Activated T-helper 1 cell treated with anti-CD3 and anti-CD28 coated beads, Interleukin-12 subunit alpha, Interleukin-12 subunit beta, Interleukin-2, Interleukin-4 antibody, amounts not matched to agents 30 ng/mL and 10 ng/mL and 1 ng/mL, durations not matched to agents 14 hours and 24 hours and 36 hours (primary cell): ENCODE measurements around the gene EFCAB8. TPM values are rescaled to one million over a fixed set of nuclear protein-coding genes. Genes with fewer than 3 reads are reported as not detected.
"Not testable (repeated sequence)": the region's sequence is repeated elsewhere in the genome, so short reads cannot be mapped to it uniquely, and the experiment has no call there.

Source experiments
- DNase-seq: peaks from one replicate; pipeline ENCODE4 v3.0.0; 2021; ENCODE audit warnings: low spot score
- H3K27ac Mint-ChIP-seq: one replicate; pipeline ENCODE4 v1.8.0; 2021; ENCODE audit warnings: mild to moderate bottlenecking, mixed read lengths
- H3K27me3 Mint-ChIP-seq: one replicate; pipeline ENCODE4 v1.8.0; 2022; ENCODE audit warnings: mild to moderate bottlenecking, moderate library complexity, mixed read lengths; ENCODE audit not compliant: insufficient read depth
- H3K36me3 Mint-ChIP-seq: one replicate; pipeline ENCODE4 v1.8.0; 2021; ENCODE audit warnings: low read depth, mixed read lengths
- H3K4me1 Mint-ChIP-seq: one replicate; pipeline ENCODE4 v1.8.0; 2021; ENCODE audit warnings: low read depth, mixed read lengths
- H3K4me3 Mint-ChIP-seq: one replicate; pipeline ENCODE4 v1.8.0; 2021; ENCODE audit warnings: mild to moderate bottlenecking, moderate library complexity, mixed read lengths
- H3K9me3 Mint-ChIP-seq: one replicate; pipeline ENCODE4 v1.8.0; 2021; ENCODE audit warnings: mixed read lengths
- intact Hi-C: fragments of 100-400 bp; cut with micrococcal nuclease; formaldehyde crosslinking; loops from one replicate; pipeline ENCODE4 v1.15.1; 2024
- total RNA-seq: library from RNA; stranded (reverse); gene quantifications from 2 replicates; pipeline ENCODE4 v1.2.3, GENCODE V29; 2022

EFCAB8 gene
- total RNA-seq, 1 donor from 2014 or later = 0.39 TPM

GRCh38 chr20:32894026-32894483 lies 35.3 kb downstream of the EFCAB8 start:
- no peaks in the 10 kb centered on the region for H3K36me3 Mint-ChIP-seq
- H3K27me3 Mint-ChIP-seq = no peaks in the 10 kb centered on the region
- DNase-seq = no peak
- no peaks in the 10 kb centered on the region for H3K9me3 Mint-ChIP-seq
- no peaks in the 10 kb centered on the region for H3K4me1 Mint-ChIP-seq
- H3K27ac Mint-ChIP-seq = no peak overlapping the region
- intact Hi-C loops = loop anchor here (1.0 kb wide), 1 partner anchor 104 kb away; no protein-coding TSS in a partner anchor
- no peak overlapping the region for H3K4me3 Mint-ChIP-seq

DNA sequence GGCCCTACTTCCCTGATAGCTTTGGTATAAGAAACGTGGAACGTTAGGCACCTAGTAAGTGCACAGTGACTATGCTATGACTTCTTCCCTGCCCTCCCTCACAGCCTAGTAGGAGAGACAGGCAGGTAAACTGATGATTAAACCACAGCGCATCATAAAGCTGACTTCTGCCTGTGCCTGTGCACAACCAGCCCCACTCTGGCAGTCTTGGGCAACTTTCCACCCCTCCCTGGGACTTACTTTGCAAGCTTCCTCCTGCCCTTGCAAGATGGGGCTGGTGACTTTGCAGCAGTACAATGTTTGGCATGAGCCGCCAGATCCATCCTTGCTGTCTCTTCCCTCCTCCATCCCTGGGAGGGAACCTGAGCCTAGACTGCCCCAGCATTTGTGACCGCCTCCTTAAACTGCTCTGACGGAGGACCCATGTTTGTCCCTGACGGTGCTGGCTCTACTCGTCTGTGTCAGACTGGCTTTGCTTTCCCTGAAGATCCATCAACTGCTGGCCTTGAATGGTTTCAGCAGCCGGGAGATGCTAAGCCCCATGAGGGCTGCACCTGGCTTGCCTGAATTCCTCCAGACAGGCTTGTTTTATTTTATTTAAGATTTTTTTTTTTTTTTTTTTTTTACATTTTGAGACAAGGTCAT lies 36.1 kb downstream of the EFCAB8 start:
- Mint-ChIP-seq H3K36me3 (no peaks in the 10 kb centered on the region), H3K27ac (no peak overlapping the region), H3K27me3 (no peaks in the 10 kb centered on the region), H3K4me1 (no peaks in the 10 kb centered on the region), H3K9me3 (no peaks in the 10 kb centered on the region), H3K4me3 (no peak overlapping the region)
- intact Hi-C loops = loop anchor here (1.0 kb wide), 1 partner anchor 105 kb away; no protein-coding TSS in a partner anchor
- no peak for DNase-seq

DNA sequence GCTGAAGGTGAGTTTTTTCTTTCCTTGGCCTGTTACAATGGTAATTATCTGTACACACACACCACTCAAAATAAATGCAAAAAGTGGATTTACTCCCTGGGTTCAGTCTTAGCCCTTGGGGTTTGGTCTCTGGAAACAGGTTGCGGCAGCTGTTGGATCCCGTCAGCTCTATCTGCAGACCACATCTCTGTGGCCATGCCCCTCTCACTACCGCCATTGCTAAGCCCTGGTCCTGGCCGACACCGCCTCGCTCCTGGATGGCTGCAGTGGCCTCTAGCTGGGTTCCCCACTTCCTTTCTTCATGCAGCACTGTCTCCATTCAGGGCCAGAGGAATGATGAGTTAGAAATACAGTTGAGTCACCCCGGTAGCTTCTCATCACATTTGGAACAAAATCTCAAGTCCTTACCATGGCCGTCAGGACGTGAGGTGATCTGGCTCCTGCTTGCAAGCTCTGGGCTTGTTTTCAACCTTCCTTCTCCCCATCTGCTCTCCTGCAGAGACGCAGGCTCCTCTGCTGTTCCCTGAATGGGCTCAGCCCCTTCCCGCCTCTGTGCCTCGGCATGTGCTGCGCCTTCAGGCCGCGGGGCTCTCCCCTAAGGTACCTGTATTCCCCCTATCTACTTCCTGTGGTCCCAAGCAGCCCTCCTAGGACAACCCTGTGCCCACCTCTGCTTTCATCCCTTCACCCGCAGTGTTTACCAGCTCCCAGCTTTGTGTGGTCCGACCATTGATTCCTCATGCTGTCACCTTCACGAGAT lies 38.0 kb downstream of the EFCAB8 start:
- no peak for DNase-seq
- Mint-ChIP-seq H3K27ac (no peak overlapping the region), H3K27me3 (no peaks in the 10 kb centered on the region), H3K4me3 (no peak overlapping the region), H3K9me3 (no peaks in the 10 kb centered on the region), H3K4me1 (no peaks in the 10 kb centered on the region), H3K36me3 (no peaks in the 10 kb centered on the region)
- intact Hi-C loops = no loop called here

GRCh38 chr20:32898729-32899128 lies 40.0 kb downstream of the EFCAB8 start:
- Mint-ChIP-seq H3K4me3 (no peak overlapping the region), H3K9me3 (no peaks in the 10 kb centered on the region), H3K27me3 (no peaks in the 10 kb centered on the region), H3K27ac (no peak overlapping the region), H3K4me1 (no peaks in the 10 kb centered on the region), H3K36me3 (no peaks in the 10 kb centered on the region)
- no peak for DNase-seq
- intact Hi-C loops = no loop called here

DNA sequence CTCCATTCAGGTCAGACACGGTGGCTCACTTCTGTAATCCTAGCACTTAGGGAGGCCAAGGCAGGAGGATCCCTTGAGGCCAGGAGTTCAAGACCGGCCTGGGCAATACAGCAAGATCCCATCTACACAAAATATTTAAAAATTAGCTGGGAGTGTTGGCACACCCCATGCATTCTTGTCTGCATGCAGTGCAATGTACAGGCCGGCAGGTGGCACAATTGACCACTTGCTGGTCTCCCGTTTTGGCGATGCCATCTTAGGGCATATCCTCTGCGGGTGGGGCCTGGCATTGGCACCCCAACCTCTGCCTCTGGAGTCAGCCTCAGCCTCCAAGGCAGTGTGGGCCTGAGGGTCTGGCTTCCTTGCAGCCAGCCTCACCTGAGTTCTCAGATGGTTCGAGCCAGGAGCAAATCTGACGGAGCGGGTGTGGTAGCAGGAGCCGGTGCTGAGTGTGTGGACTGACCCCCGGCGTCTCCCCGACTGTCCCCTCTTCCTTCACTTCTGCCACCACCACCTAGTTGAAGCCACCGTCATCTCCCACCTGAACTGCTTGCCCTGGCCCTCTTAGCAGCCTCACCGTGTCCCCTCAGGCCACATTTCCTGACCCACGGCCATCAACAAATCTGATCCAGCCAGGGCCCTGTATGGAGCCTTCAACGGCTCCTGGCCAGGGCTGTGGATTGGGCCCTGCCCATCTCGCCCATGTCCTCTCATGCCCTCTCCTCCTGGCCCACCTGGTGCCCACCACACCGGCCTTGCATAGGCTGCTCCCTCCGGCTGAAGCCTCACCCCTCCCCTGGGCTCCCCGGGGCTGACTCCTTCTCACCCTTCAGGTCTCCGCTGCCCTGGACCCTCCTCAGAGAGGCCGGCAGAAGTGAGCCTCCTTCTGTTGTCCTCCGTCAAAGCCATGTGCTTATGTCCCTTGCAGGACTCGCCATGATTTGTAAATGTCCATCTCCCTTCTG lies 44.0 kb downstream of the EFCAB8 start:
- no peak overlapping the region for H3K4me3 Mint-ChIP-seq
- H3K9me3 Mint-ChIP-seq = no peaks in the 10 kb centered on the region
- H3K36me3 Mint-ChIP-seq = no peaks in the 10 kb centered on the region
- H3K27me3 Mint-ChIP-seq = no peaks in the 10 kb centered on the region
- intact Hi-C loops = loop anchor here (1.0 to 5.0 kb wide), 5 partner anchors 43 to 390 kb away; no protein-coding TSS in a partner anchor
- peak; percentile 52 for DNase-seq
- no peak overlapping the region for H3K27ac Mint-ChIP-seq
- no peaks in the 10 kb centered on the region for H3K4me1 Mint-ChIP-seq

DNA sequence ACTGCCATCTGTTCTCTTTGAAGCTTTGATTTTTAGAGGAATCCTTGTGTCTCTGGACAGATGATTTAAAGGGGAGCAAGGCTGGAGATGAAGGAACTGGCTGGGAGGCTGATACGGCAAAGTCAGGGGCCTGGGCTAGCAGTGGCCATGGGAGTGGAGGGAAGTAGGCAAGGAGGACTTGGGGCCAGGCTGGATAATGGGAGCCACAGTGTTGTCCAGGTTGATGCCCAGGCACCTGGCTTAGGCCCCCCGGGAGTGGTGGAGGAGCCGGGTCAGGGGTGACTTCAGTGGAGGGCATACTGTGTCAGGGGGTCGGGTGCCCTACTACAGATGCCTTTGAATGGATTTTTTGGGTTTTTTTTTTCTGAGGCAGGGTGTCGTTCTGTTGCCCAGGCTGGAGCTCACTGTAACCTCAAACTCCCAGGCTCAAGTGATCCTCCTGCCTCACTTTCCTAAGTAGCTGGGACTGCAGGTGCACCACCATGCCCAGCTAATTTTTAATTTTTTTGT lies 45.0 kb downstream of the EFCAB8 start:
- intact Hi-C loops = loop anchor here (5.0 kb wide), 1 partner anchor 309 kb away; no protein-coding TSS in a partner anchor

DNA sequence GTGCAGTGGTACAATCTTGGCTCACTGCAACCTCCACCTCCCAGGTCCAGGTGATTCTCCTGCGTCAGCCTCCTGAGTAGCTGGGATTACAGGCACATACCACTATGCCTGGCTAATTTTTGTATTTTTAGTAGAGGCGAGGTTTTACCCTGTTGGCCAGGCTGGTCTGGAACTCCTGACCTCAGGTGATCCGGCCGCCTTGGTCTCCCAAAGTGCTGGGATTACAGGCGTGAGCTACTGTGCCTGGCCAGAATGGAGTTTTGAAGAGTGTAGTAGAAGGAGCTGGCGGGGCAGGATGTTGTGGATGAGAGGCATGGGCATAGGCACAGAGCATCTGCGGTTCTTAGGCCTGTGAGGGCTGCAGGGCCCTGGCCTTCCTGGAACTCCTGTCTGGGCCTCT lies 46.0 kb downstream of the EFCAB8 start:
- H3K4me1 Mint-ChIP-seq, H3K27me3 Mint-ChIP-seq, H3K27ac Mint-ChIP-seq, H3K9me3 Mint-ChIP-seq, DNase-seq, H3K4me3 Mint-ChIP-seq, H3K36me3 Mint-ChIP-seq: not testable (repeated sequence)
- intact Hi-C loops = loop anchor here (5.0 kb wide), 1 partner anchor 308 kb away; no protein-coding TSS in a partner anchor

More for the DNA sequence above, 45.0 kb downstream of the EFCAB8 start:
- no peaks in the 10 kb centered on the region for H3K9me3 Mint-ChIP-seq
- H3K27me3 Mint-ChIP-seq = no peaks in the 10 kb centered on the region
- DNase-seq = no peak
- no peak overlapping the region for H3K4me3 Mint-ChIP-seq
- H3K27ac Mint-ChIP-seq = no peak overlapping the region
- H3K4me1 Mint-ChIP-seq = no peaks in the 10 kb centered on the region
- no peaks in the 10 kb centered on the region for H3K36me3 Mint-ChIP-seq

GRCh38 chr20:32906200-32906599 lies 47.5 kb downstream of the EFCAB8 start:
- no peak overlapping the region for H3K27ac Mint-ChIP-seq
- no peaks in the 10 kb centered on the region for H3K36me3 Mint-ChIP-seq
- no peak overlapping the region for H3K4me3 Mint-ChIP-seq
- no peaks in the 10 kb centered on the region for H3K9me3 Mint-ChIP-seq
- intact Hi-C loops = no loop called here
- no peaks in the 10 kb centered on the region for H3K27me3 Mint-ChIP-seq
- H3K4me1 Mint-ChIP-seq = no peaks in the 10 kb centered on the region
- DNase-seq = no peak

GRCh38 chr20:32906871-32907495 lies 48.3 kb downstream of the EFCAB8 start:
- H3K27ac Mint-ChIP-seq = no peak overlapping the region
- no peaks in the 10 kb centered on the region for H3K27me3 Mint-ChIP-seq
- intact Hi-C loops = no loop called here
- H3K9me3 Mint-ChIP-seq = no peaks in the 10 kb centered on the region
- no peaks in the 10 kb centered on the region for H3K36me3 Mint-ChIP-seq
- no peak overlapping the region for H3K4me3 Mint-ChIP-seq
- H3K4me1 Mint-ChIP-seq = no peaks in the 10 kb centered on the region
- no peak for DNase-seq

DNA sequence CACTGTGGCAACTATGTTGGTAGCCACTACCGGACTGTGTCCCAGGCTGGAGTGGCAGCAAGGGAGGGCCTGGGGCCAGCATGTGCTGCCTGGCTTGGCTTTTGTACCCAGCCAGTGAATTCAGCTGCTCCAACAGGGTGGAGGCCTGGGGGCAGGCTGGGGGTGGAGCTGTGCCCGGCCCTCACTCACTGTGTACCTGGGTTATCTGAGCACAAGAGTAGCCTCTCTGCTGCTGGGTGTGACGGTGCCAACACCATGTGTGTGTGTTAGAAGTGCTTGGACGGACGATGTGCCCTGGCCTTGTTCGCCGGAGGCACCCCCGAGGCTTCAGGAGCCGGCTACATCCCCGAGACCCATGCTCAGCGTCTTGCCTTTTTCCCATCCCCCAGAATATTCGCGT lies 49.2 kb downstream of the EFCAB8 start:
- Mint-ChIP-seq H3K36me3 (no peaks in the 10 kb centered on the region), H3K4me1 (no peaks in the 10 kb centered on the region), H3K4me3 (no peak overlapping the region), H3K9me3 (no peaks in the 10 kb centered on the region), H3K27ac (no peak overlapping the region), H3K27me3 (no peaks in the 10 kb centered on the region)
- DNase-seq = no peak
- intact Hi-C loops = no loop called here

GRCh38 chr20:32908334-32909292 lies 49.9 kb downstream of the EFCAB8 start:
- Mint-ChIP-seq H3K4me3 (no peak overlapping the region), H3K27me3 (no peaks in the 10 kb centered on the region), H3K9me3 (peaks cover 3% of the 10 kb centered on the region), H3K27ac (no peak overlapping the region), H3K4me1 (no peaks in the 10 kb centered on the region), H3K36me3 (no peaks in the 10 kb centered on the region)
- intact Hi-C loops = no loop called here
- no peak for DNase-seq
